Stomach (tissue), 9 donors: ENCODE measurements around the gene MZT1. TPM values are rescaled to one million over a fixed set of nuclear protein-coding genes. Genes with fewer than 3 reads are reported as not detected.

Experiments
- DNase-seq, 2 donors: peaks; one replicate each; pipeline versions ENCODE4 v3.0.0 to v3.0.0-alpha.2; 2013 to 2019
- H3K27ac ChIP-seq, 5 donors: fragments of 200-600 bp in 4 of 5; sonication (generic) in 4 of 5; one replicate each; pipeline ENCODE4 v1.5.1; 2013 to 2019; ENCODE audit warnings: mild to moderate bottlenecking in 1 of 5, moderate library complexity in 1 of 5
- H3K27me3 ChIP-seq, 3 donors: fragments of 200-600 bp; sonication (generic); one replicate each; pipeline ENCODE4 v1.5.1; 2017 to 2019; ENCODE audit warnings: mixed run types in 1 of 3
- H3K36me3 ChIP-seq, 4 donors: fragments of 200-600 bp; sonication (generic); 1 replicate in 3 of 4; 2 replicates in 1 of 4; pipeline ENCODE4 v1.5.1; 2016 to 2019
- H3K4me1 ChIP-seq, 4 donors: fragments of 200-600 bp; sonication (generic); one replicate each; pipeline ENCODE4 v1.5.1; 2016 to 2019
- H3K4me3 ChIP-seq, 4 donors: fragments of 200-600 bp; sonication (generic) in 3 of 4; one replicate each; pipeline ENCODE4 v1.5.1; 2016 to 2019; ENCODE audit warnings: mild to moderate bottlenecking in 1 of 4
- H3K9me3 ChIP-seq, 4 donors: fragments of 200-600 bp; sonication (generic); one replicate each; pipeline ENCODE4 v1.5.1; 2016 to 2019
- EP300 ChIP-seq: sonication (generic); formaldehyde crosslinking; IDR thresholded peaks from one replicate; pipeline ENCODE4 v1.6.1; 2017; ENCODE audit warnings: antibody characterized with exemption
- POLR2A ChIP-seq, 4 donors: fragments of 450-650 bp; IDR thresholded peaks; one replicate each; pipeline ENCODE4 v1.6.1; 2016; ENCODE audit warnings: antibody characterized with exemption in 4 of 4, control low read depth in 2 of 4, mild to moderate bottlenecking in 1 of 4, moderate library complexity in 1 of 4
- POLR2AphosphoS5 ChIP-seq, 3 donors: sonication (generic); formaldehyde crosslinking; IDR thresholded peaks; one replicate each; pipeline ENCODE4 v1.6.1; 2016; ENCODE audit warnings: antibody characterized with exemption in 3 of 3
- WGBS, 5 donors: extraction: QIAGEN DNeasy Blood & Tissue Kit in 3 of 5; methylation state at CpG; one replicate each; pipeline versions ENCODE4 v1.1.5 to v1.1.7; 2013 to 2018; 5-methylcytosine and 5-hydroxymethylcytosine counted together
- intact Hi-C: fragments of 100-400 bp; cut with DNase I; formaldehyde crosslinking; loops from one replicate; pipeline ENCODE4 v1.15.1; 2023; ENCODE audit warnings: low total_unique reads
- polyA plus RNA-seq, 3 donors: library from polyadenylated mRNA; stranded (reverse); fragments of 200-250 nt; gene quantifications; one replicate each; pipeline ENCODE4 v1.2.3, GENCODE V29; 2013
- total RNA-seq, 5 donors: library from RNA; depleted of rRNA; stranded (reverse); fragments of >200 nt; gene quantifications; one replicate each; pipeline versions ENCODE4 v1.1.0 to v1.2.3, GENCODE V29; 2014 to 2016
- TF ChIP-seq, protein P1 (sequence below), 7 experiments: fragments of 450-650 bp in 4 of 7; fragments of 200-600 bp in 3 of 7; sonication (generic) in 3 of 7; IDR thresholded peaks; one replicate each; pipeline ENCODE4 v1.5.1; 2016 to 2019; ENCODE audit warnings: antibody characterized with exemption in 7 of 7, control low read depth in 2 of 7, mild to moderate bottlenecking in 1 of 7
- donor health status: healthy with polysubstance abuse.
- donor health status: Bipolar disorder and iron deficiency.
- donor health status: healthy.

The MZT1 gene
- total and polyA plus RNA-seq, 8 donors: 1.2 to 11.7 (median 8.1) TPM; not detected in 1

DNA sequence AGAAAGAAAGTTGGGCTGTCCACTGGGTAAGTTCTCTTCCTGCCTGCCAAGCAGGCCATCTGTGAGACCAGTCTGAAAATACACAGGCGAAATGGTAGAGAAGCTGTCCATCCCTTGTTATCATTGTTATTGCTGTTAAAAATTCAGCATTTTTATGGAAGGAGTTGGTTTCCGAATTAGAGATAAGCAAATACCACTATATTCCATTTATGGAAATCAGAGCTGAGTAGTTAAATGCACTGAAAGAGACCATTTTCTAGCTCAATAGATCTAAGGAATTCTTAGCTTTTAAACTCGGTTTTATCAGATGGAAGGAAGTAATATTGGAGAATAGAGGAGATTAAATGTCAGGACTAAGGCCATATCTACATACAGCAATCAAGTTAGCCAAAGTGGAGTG, 40.7 kb downstream of the MZT1 start:
- Histone ChIP-seq H3K36me3 (no peaks in the 10 kb centered on the region), H3K27me3 (no peaks in the 10 kb centered on the region), H3K4me1 (no peaks in the 10 kb centered on the region), H3K27ac (no peak overlapping the region), H3K9me3 (no peaks in the 10 kb centered on the region), H3K4me3 (no peak overlapping the region)
- no peak for DNase-seq
- no peak for TF ChIP-seq POLR2AphosphoS5 (IDR thresholded peaks at IDR 0.05)
- no peak for TF ChIP-seq EP300
- intact Hi-C loops: no loop called here
- WGBS, 5 donors: 44 to 78% (median 64%) methylated on average over 3 of the region's 3 CpGs

DNA sequence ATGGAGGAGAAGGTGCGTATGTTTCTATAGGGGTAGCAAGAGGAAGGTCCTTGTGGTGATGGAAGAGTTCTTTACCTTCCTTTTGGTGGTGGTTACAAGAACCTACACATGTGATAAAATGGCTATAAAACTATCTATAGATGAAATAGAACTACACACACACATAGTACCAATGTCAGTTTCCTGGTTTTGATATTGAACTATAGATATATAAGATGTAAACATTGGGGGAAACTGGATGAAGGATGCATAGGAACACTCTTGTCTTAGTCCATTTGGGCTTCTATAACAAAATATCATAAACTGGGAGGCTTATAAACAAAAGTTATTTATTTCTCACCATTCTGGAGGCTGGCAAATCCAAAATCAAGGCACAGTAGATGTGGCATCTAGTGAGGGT, 47.1 kb downstream of the MZT1 start:
- TF ChIP-seq POLR2A (IDR thresholded peaks at IDR 0.05): no peak
- TF ChIP-seq EP300: no peak
- TF ChIP-seq, protein P1, sequence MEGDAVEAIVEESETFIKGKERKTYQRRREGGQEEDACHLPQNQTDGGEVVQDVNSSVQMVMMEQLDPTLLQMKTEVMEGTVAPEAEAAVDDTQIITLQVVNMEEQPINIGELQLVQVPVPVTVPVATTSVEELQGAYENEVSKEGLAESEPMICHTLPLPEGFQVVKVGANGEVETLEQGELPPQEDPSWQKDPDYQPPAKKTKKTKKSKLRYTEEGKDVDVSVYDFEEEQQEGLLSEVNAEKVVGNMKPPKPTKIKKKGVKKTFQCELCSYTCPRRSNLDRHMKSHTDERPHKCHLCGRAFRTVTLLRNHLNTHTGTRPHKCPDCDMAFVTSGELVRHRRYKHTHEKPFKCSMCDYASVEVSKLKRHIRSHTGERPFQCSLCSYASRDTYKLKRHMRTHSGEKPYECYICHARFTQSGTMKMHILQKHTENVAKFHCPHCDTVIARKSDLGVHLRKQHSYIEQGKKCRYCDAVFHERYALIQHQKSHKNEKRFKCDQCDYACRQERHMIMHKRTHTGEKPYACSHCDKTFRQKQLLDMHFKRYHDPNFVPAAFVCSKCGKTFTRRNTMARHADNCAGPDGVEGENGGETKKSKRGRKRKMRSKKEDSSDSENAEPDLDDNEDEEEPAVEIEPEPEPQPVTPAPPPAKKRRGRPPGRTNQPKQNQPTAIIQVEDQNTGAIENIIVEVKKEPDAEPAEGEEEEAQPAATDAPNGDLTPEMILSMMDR (IDR thresholded peaks at IDR 0.05): no peak
- TF ChIP-seq POLR2AphosphoS5 (IDR thresholded peaks at IDR 0.05): no peak
- intact Hi-C loops: no loop called here
- Histone ChIP-seq H3K4me1 (no peaks in the 10 kb centered on the region), H3K9me3 (no peaks in the 10 kb centered on the region), H3K4me3 (no peak overlapping the region), H3K27ac (no peak overlapping the region), H3K27me3 (no peaks in the 10 kb centered on the region), H3K36me3 (no peaks in the 10 kb centered on the region)
- no peak for DNase-seq
- 89 to 97% (median 95%) methylated on average over 1 of the region's 1 CpG for WGBS, 5 donors

GRCh38 chr13:72678312-72678711, 49.1 kb downstream of the MZT1 start:
- TF ChIP-seq POLR2A (IDR thresholded peaks at IDR 0.05) (no peak), EP300 (no peak), POLR2AphosphoS5 (IDR thresholded peaks at IDR 0.05) (no peak)
- TF ChIP-seq, protein P1 (IDR thresholded peaks at IDR 0.05): no peak
- intact Hi-C loops: no loop called here
- Histone ChIP-seq H3K4me1 (no peaks in the 10 kb centered on the region), H3K27me3 (no peaks in the 10 kb centered on the region), H3K27ac (no peak overlapping the region), H3K4me3 (no peak overlapping the region), H3K36me3 (no peaks in the 10 kb centered on the region), H3K9me3 (no peaks in the 10 kb centered on the region)
- DNase-seq: no peak
- WGBS, 5 donors: 16 to 43% (median 24%) methylated on average over 1 of the region's 1 CpG

DNA sequence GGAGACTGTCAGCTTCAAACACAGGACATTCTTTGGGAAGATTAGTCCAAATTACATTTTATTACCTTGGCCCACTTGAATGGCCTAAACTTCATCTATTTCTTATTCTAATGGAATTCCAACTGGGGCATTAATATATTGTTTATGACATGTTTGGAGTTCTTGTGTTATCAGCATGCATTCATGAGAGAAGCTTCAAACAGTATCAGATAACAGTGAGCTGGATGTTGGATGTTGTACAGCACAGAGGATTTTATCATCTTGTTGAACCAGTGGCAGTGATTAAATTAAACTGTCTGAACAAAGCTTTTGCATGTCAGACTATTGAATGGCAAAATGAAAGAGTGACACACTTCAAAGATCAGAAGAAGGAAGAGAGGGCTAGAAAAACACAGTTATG, 50.0 kb downstream of the MZT1 start:
- Histone ChIP-seq H3K4me1 (no peaks in the 10 kb centered on the region), H3K36me3 (no peaks in the 10 kb centered on the region), H3K4me3 (no peak overlapping the region), H3K9me3 (no peaks in the 10 kb centered on the region), H3K27me3 (no peaks in the 10 kb centered on the region), H3K27ac (no peak overlapping the region)
- no peak for TF ChIP-seq POLR2AphosphoS5 (IDR thresholded peaks at IDR 0.05)
- no peak for DNase-seq
- intact Hi-C loops: no loop called here

- TF ChIP-seq POLR2A (IDR thresholded peaks at IDR 0.05): no peak
- TF ChIP-seq, protein P1 (IDR thresholded peaks at IDR 0.05): no peak
- no peak for TF ChIP-seq POLR2AphosphoS5 (IDR thresholded peaks at IDR 0.05)
- TF ChIP-seq EP300: no peak
- no peaks in the 10 kb centered on the region for H3K36me3 ChIP-seq
- 91 to 97% (median 97%) methylated on average over 1 of the region's 1 CpG for WGBS, 5 donors
- no peak for DNase-seq
- H3K9me3 ChIP-seq: no peaks in the 10 kb centered on the region
- no peaks in the 10 kb centered on the region for H3K4me1 ChIP-seq
- H3K4me3 ChIP-seq: no peak overlapping the region
- H3K27ac ChIP-seq: no peak overlapping the region
- intact Hi-C loops: no loop called here
- H3K27me3 ChIP-seq: no peaks in the 10 kb centered on the region
Measured at GRCh38 chr13:72666391-72666790, 61.0 kb downstream of the MZT1 start.
